ENCODE measurements around the gene MANF. TPM values are rescaled to one million over a fixed set of nuclear protein-coding genes. Genes with fewer than 3 reads are reported as not detected.

The MANF gene
- total RNA-seq, 2 experiments from 2014 or later: 104 to 117 TPM

GRCh38 chr3:51390246-51391074 is 5.4 kb downstream of the MANF start:
- ChIA-PET CTCF (ENCODE audit: unreplicated experiment) (no interaction called here), POLR2A (interaction anchor here (1.2 to 1.6 kb wide), 2 partner anchors 225 to 774 kb away, joined by 3 to 6 read pairs; partner anchors contain the start of gene MAPKAPK3)
- peaks cover 80% of the 10 kb centered on the region for H3K4me1 ChIP-seq (ENCODE audit: insufficient read depth, low read length, poor library complexity, severe bottlenecking)
- DNase-seq (ENCODE audit: low spot score): no peak
- peaks cover 84% of the 10 kb centered on the region for H3K36me3 ChIP-seq (ENCODE audit: insufficient read depth, low read length)
- intact Hi-C loops (cut with micrococcal nuclease; ENCODE audit: unreplicated experiment): loop anchor here (1.0 to 2.0 kb wide), 2 partner anchors 109 to 774 kb away; partner anchors contain the start of gene MAPKAPK3
- H3K27ac ChIP-seq (ENCODE audit: low read depth, low read length, poor library complexity, severe bottlenecking): peak overlapping the region; percentile 51
- H4K20me1 ChIP-seq (ENCODE audit: insufficient read depth, low read length): peaks cover 47% of the 10 kb centered on the region
- no TSS peak for BruUV-seq (replicated peaks)
- no peaks in the 10 kb centered on the region for H3K9me3 ChIP-seq (ENCODE audit: low read length)
- peak; percentile 82; the same call in 1 of the 2 replicates for TF ChIP-seq CTCF (conservative IDR thresholded peaks at IDR 0.05; ENCODE audit: low read length)
- TF ChIP-seq EZH2phosphoT487 (IDR thresholded peaks at IDR 0.05; ENCODE audit: borderline replicate concordance, low read depth, low read length): no peak
- no peaks in the 10 kb centered on the region for H3K9me2 ChIP-seq (ENCODE audit: insufficient read depth, low read length)
- H3K79me2 ChIP-seq (ENCODE audit: insufficient read depth, low read depth, low read length): peaks cover 69% of the 10 kb centered on the region
- H2AFZ ChIP-seq (ENCODE audit: low read length): peak overlapping the region; percentile 4; the same call in 1 of the 2 replicates
- peak overlapping the region; percentile 92 for H3K4me2 ChIP-seq (ENCODE audit: low read length)
- peak overlapping the region; percentile 86 for H3K4me3 ChIP-seq (ENCODE audit: low read depth, low read length, poor library complexity, severe bottlenecking)

- no peak for TF ChIP-seq EZH2phosphoT487 (IDR thresholded peaks at IDR 0.05; ENCODE audit: borderline replicate concordance, low read depth, low read length)
- peak; percentile 40 for TF ChIP-seq CTCF (conservative IDR thresholded peaks at IDR 0.05; ENCODE audit: low read length)
- H2AFZ ChIP-seq (ENCODE audit: low read length): peak within 1 kb of the TSS; percentile 4; the same call in 1 of the 2 replicates
These were observed 6.0 kb downstream of the MANF start, which contains the start of gene RBM15B for GRCh38 chr3:51391075-51391565. TSS of gene RBM15B (plus strand) at chr3:51391285. CDS start at chr3:51391400, 115 bp downstream.

More at GRCh38 chr3:51391075-51391565, 6.0 kb downstream of the MANF start, which contains the start of gene RBM15B:
- ChIA-PET CTCF (ENCODE audit: unreplicated experiment) (no interaction called here), POLR2A (interaction anchor here (1.2 kb wide), 1 partner anchor 224 kb away, joined by 3 read pairs; no protein-coding TSS in a partner anchor)
- peak; percentile 98 for DNase-seq (ENCODE audit: low spot score)
- Histone ChIP-seq H3K9me2 (ENCODE audit: insufficient read depth, low read length) (no peaks in the 10 kb centered on the region), H3K27ac (ENCODE audit: low read depth, low read length, poor library complexity, severe bottlenecking) (peak within 1 kb of the TSS; percentile 63), H4K20me1 (ENCODE audit: insufficient read depth, low read length) (peaks cover 50% of the 10 kb centered on the region), H3K9me3 (ENCODE audit: low read length) (no peaks in the 10 kb centered on the region), H3K4me1 (ENCODE audit: insufficient read depth, low read length, poor library complexity, severe bottlenecking) (peaks cover 86% of the 10 kb centered on the region), H3K36me3 (ENCODE audit: insufficient read depth, low read length) (peaks cover 85% of the 10 kb centered on the region), H3K79me2 (ENCODE audit: insufficient read depth, low read depth, low read length) (peaks cover 69% of the 10 kb centered on the region), H3K4me2 (ENCODE audit: low read length) (peak within 1 kb of the TSS; percentile 92), H3K4me3 (ENCODE audit: low read depth, low read length, poor library complexity, severe bottlenecking) (peak within 1 kb of the TSS; percentile 86)
- BruUV-seq (replicated peaks): no TSS peak
- intact Hi-C loops (cut with micrococcal nuclease; ENCODE audit: unreplicated experiment): loop anchor here (1.0 to 2.0 kb wide), 2 partner anchors 108 to 774 kb away; partner anchors contain the start of gene MAPKAPK3
